Fibroblast of lung (primary cell): ENCODE measurements around the gene SMC1B. TPM values are rescaled to one million over a fixed set of nuclear protein-coding genes. Genes with fewer than 3 reads are reported as not detected.

Source experiments
- DNase-seq, 2 donors: peaks; one replicate each; pipeline versions ENCODE4 v3.0.0 to v3.0.0-alpha.2; 2010; ENCODE audit warnings: low read depth in 2 of 2
- H2AFZ ChIP-seq: 2 replicates; pipeline ENCODE4 v1.5.1; 2012; ENCODE audit warnings: low read length, control low read depth, inconsistent platforms
- H3K27ac ChIP-seq: 2 replicates; pipeline ENCODE4 v1.5.1; 2011; ENCODE audit warnings: low read length, control low read depth; ENCODE audit not compliant: insufficient read depth
- H3K27me3 ChIP-seq: 2 replicates; pipeline ENCODE4 v1.5.1; 2011; ENCODE audit warnings: mild to moderate bottlenecking, low read length; ENCODE audit not compliant: control insufficient read depth, insufficient read depth
- H3K36me3 ChIP-seq: 2 replicates; pipeline ENCODE4 v1.5.1; 2011; ENCODE audit warnings: low read length; ENCODE audit not compliant: control insufficient read depth, insufficient read depth
- H3K4me1 ChIP-seq: 2 replicates; pipeline ENCODE4 v1.5.1; 2011; ENCODE audit warnings: low read length; ENCODE audit not compliant: control insufficient read depth, insufficient read depth; ENCODE audit errors: extremely low read depth
- H3K4me2 ChIP-seq: 2 replicates; pipeline ENCODE4 v1.5.1; 2011; ENCODE audit warnings: low read length, control low read depth; ENCODE audit not compliant: insufficient read depth; ENCODE audit errors: extremely low read depth
- H3K4me3 ChIP-seq, 4 experiments: fragments of 200-600 bp in 1 of 4; sonication (generic) in 1 of 4; replicated peaks in 1 of 4; 2 replicates each; pipeline ENCODE4 v1.5.1; 2011 to 2016; ENCODE audit warnings: low read length in 4 of 4, low read depth in 3 of 4, mild to moderate bottlenecking in 3 of 4, control low read depth in 2 of 4, inconsistent platforms in 1 of 4, mixed read lengths in 1 of 4; ENCODE audit not compliant: insufficient read depth in 1 of 4; ENCODE audit errors: control extremely low read depth in 1 of 4
- H3K79me2 ChIP-seq: 2 replicates; pipeline ENCODE4 v1.5.1; 2012; ENCODE audit warnings: mild to moderate bottlenecking, low read length, inconsistent platforms; ENCODE audit not compliant: control insufficient read depth, insufficient read depth
- H3K9ac ChIP-seq: 2 replicates; pipeline ENCODE4 v1.5.1; 2011; ENCODE audit warnings: mild to moderate bottlenecking, low read length, control low read depth; ENCODE audit not compliant: insufficient read depth
- H3K9me3 ChIP-seq: 2 replicates; pipeline ENCODE4 v1.5.1; 2012; ENCODE audit warnings: low read depth, low read length; ENCODE audit not compliant: control insufficient read depth, insufficient read depth
- H4K20me1 ChIP-seq: 2 replicates; pipeline ENCODE4 v1.5.1; 2011; ENCODE audit warnings: low read length; ENCODE audit not compliant: control insufficient read depth, insufficient read depth; ENCODE audit errors: extremely low read depth
- CTCF ChIP-seq, 2 donors: IDR thresholded peaks in 1 of 2; conservative IDR thresholded peaks in 1 of 2; 1 replicate in 1 of 2; 2 replicates in 1 of 2; pipeline ENCODE4 v1.5.1; 2011 to 2012; ENCODE audit warnings: low read length in 2 of 2, control low read depth in 1 of 2, inconsistent platforms in 1 of 2, low read depth in 1 of 2, mild to moderate bottlenecking in 1 of 2
- EZH2 ChIP-seq: IDR thresholded peaks from 2 replicates; pipeline ENCODE4 v1.5.1; 2012; ENCODE audit warnings: low read length, control low read depth, mild to moderate bottlenecking; ENCODE audit errors: missing control alignments
- polyA plus RNA-seq, 2 donors: library from polyadenylated mRNA; depleted of rRNA in 1 of 2; stranded (reverse) in 1 of 2; unstranded in 1 of 2; fragments of >200 nt; gene quantifications; 2 replicates each; pipeline ENCODE4 v1.2.1, GENCODE V29; 2011 to 2012; ENCODE audit warnings: missing spikeins in 1 of 2
- total RNA-seq: library from RNA; depleted of rRNA; stranded (reverse); fragments of >200 nt; gene quantifications from 2 replicates; pipeline ENCODE4 v1.2.1, GENCODE V29; 2014

The SMC1B gene
- total and polyA plus RNA-seq, 2 donors (not counting 1 experiment from before 2014, with no cell fraction given): not detected

GRCh38 chr22:45413013-45413367 is 409 bp downstream of the SMC1B start:
- Histone ChIP-seq H3K4me3 (peak overlapping the region in 1 of 4 experiments; percentile 68), H4K20me1 (no peaks in the 10 kb centered on the region), H3K9ac (no peak overlapping the region), H3K9me3 (no peaks in the 10 kb centered on the region), H3K4me2 (no peak overlapping the region), H3K27me3 (no peaks in the 10 kb centered on the region), H3K36me3 (no peaks in the 10 kb centered on the region), H2AFZ (no peak overlapping the region), H3K27ac (no peak overlapping the region), H3K4me1 (peaks cover 2% of the 10 kb centered on the region), H3K79me2 (no peaks in the 10 kb centered on the region)
- DNase-seq: no peak
- TF ChIP-seq CTCF (conservative IDR thresholded peaks at IDR 0.05 in 1 of 2, IDR thresholded peaks at IDR 0.05 in 1 of 2; ENCODE audit: low read depth in 1 of 2, low read length in 2 of 2): no peak
- no peak for TF ChIP-seq EZH2

GRCh38 chr22:45407793-45408192 is 5.6 kb downstream of the SMC1B start:
- Histone ChIP-seq H3K9ac (no peak overlapping the region), H2AFZ (no peak overlapping the region), H3K36me3 (no peaks in the 10 kb centered on the region), H3K4me3 (no peak overlapping the region), H3K9me3 (no peaks in the 10 kb centered on the region), H3K27me3 (no peaks in the 10 kb centered on the region), H3K4me2 (no peak overlapping the region), H4K20me1 (no peaks in the 10 kb centered on the region), H3K27ac (no peak overlapping the region), H3K79me2 (no peaks in the 10 kb centered on the region), H3K4me1 (no peaks in the 10 kb centered on the region)
- no peak for DNase-seq
- TF ChIP-seq CTCF (conservative IDR thresholded peaks at IDR 0.05 in 1 of 2, IDR thresholded peaks at IDR 0.05 in 1 of 2; ENCODE audit: low read depth in 1 of 2, low read length in 2 of 2) (no peak), EZH2 (no peak)

- H3K4me3 ChIP-seq: no peak overlapping the region
- no peaks in the 10 kb centered on the region for H3K79me2 ChIP-seq
- H2AFZ ChIP-seq: no peak overlapping the region
- TF ChIP-seq CTCF (conservative IDR thresholded peaks at IDR 0.05 in 1 of 2, IDR thresholded peaks at IDR 0.05 in 1 of 2; ENCODE audit: low read depth in 1 of 2, low read length in 2 of 2) (no peak), EZH2 (no peak)
- H3K4me2 ChIP-seq: no peak overlapping the region
- peaks cover 2% of the 10 kb centered on the region for H3K27me3 ChIP-seq
- H3K27ac ChIP-seq: no peak overlapping the region
- H3K9ac ChIP-seq: no peak overlapping the region
- H3K4me1 ChIP-seq: no peaks in the 10 kb centered on the region
- no peaks in the 10 kb centered on the region for H4K20me1 ChIP-seq
- no peak for DNase-seq
- no peaks in the 10 kb centered on the region for H3K36me3 ChIP-seq
- H3K9me3 ChIP-seq: no peaks in the 10 kb centered on the region
These were observed 10.9 kb downstream of the SMC1B start for GRCh38 chr22:45402466-45402985.
